Muscle of leg (tissue), 16 donors: Measurements from ENCODE around the gene BUD23. TPM values are rescaled to one million over a fixed set of nuclear protein-coding genes. Genes with fewer than 3 reads are reported as not detected.
A peak's percentile ranks its signal among the peaks of the same experiment; 100 is the strongest.

Experiments used
- DNase-seq: peaks from one replicate; pipeline ENCODE4 v3.0.0; 2013
- H3K27ac ChIP-seq: one replicate; pipeline ENCODE4 v1.5.1; 2013; ENCODE audit warnings: mild to moderate bottlenecking, low read length, control low read depth
- H3K27me3 ChIP-seq: one replicate; pipeline ENCODE4 v1.6.1; 2013; ENCODE audit warnings: low read length; ENCODE audit not compliant: control insufficient read depth, insufficient read depth
- H3K36me3 ChIP-seq: one replicate; pipeline ENCODE4 v1.6.1; 2013; ENCODE audit warnings: low read length; ENCODE audit not compliant: control insufficient read depth, insufficient read depth
- H3K4me1 ChIP-seq: one replicate; pipeline ENCODE4 v1.6.1; 2013; ENCODE audit warnings: low read length; ENCODE audit not compliant: control insufficient read depth, insufficient read depth
- H3K4me3 ChIP-seq: one replicate; pipeline ENCODE4 v1.5.1; 2013; ENCODE audit warnings: low read length, control low read depth
- H3K9me3 ChIP-seq: replicated peaks from 2 replicates; pipeline ENCODE4 v1.6.1; 2013; ENCODE audit warnings: low read depth, low read length; ENCODE audit not compliant: control insufficient read depth
- WGBS: methylation state at CpG from one replicate; pipeline ENCODE4 v1.1.5; 2013; ENCODE audit warnings: missing lambda C conversion rate; ENCODE audit not compliant: insufficient coverage; 5-methylcytosine and 5-hydroxymethylcytosine counted together
- long read RNA-seq, 11 donors: transcript quantifications; one replicate each; lab custom pipeline, GENCODE V29; 2026
- polyA plus RNA-seq, 8 donors: library from polyadenylated mRNA; unstranded; fragments of 120-200 nt; gene quantifications; one replicate each; pipeline versions ENCODE4 v1.2.1 to v1.2.3, GENCODE V29; 2013; ENCODE audit warnings: inconsistent platforms in 1 of 8, low replicate concordance in 1 of 8; ENCODE audit not compliant: insufficient read length in 8 of 8, insufficient read depth in 1 of 8
- total RNA-seq: library from RNA; stranded (reverse); fragments of 120-200 nt; gene quantifications from one replicate; pipeline ENCODE4 v1.2.4, GENCODE V29; 2013

The BUD23 gene, protein sequence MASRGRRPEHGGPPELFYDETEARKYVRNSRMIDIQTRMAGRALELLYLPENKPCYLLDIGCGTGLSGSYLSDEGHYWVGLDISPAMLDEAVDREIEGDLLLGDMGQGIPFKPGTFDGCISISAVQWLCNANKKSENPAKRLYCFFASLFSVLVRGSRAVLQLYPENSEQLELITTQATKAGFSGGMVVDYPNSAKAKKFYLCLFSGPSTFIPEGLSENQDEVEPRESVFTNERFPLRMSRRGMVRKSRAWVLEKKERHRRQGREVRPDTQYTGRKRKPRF
- 34.3 TPM for total RNA-seq
- polyA plus RNA-seq: 10 to 100 TPM; 71.0 to 87.1 (median 79.3) TPM
- long read RNA-seq, donor 1, transcript BUD23-201 (12 exons, 1,230 nt): major isoform, 5 of 14 reads
- long read RNA-seq, donor 1, partial matches to known transcripts: 7 of 14 reads
- long read RNA-seq, donor 1, other reads (novel, unspliced or antisense): 0 of 14 reads
- long read RNA-seq, donor 2, partial matches to known transcripts: 0 of 2 reads
- long read RNA-seq, donor 2, other reads (novel, unspliced or antisense): 0 of 2 reads
- long read RNA-seq, donor 3, transcript BUD23-201 (12 exons, 1,230 nt): major isoform, 20 of 50 reads
- long read RNA-seq, donor 3, partial matches to known transcripts: 28 of 50 reads
- long read RNA-seq, donor 3, other reads (novel, unspliced or antisense): 0 of 50 reads
- long read RNA-seq, donor 4, transcript BUD23-201 (12 exons, 1,230 nt): major isoform, 15 of 25 reads
- long read RNA-seq, donor 4, partial matches to known transcripts: 6 of 25 reads
- long read RNA-seq, donor 4, other reads (novel, unspliced or antisense): 0 of 25 reads
- long read RNA-seq, donor 5, transcript BUD23-201 (12 exons, 1,230 nt): major isoform, 24 of 46 reads
- long read RNA-seq, donor 5, partial matches to known transcripts: 22 of 46 reads
- long read RNA-seq, donor 5, other reads (novel, unspliced or antisense): 0 of 46 reads
- long read RNA-seq, donor 6, transcript BUD23-215 (2 exons, 3,886 nt): minor isoform, 5 of 65 reads
- long read RNA-seq, donor 6, transcript BUD23-201 (12 exons, 1,230 nt): major isoform, 38 of 65 reads
- long read RNA-seq, donor 6, partial matches to known transcripts: 21 of 65 reads
- long read RNA-seq, donor 6, other reads (novel, unspliced or antisense): 0 of 65 reads
- long read RNA-seq, donor 7, transcript BUD23-201 (12 exons, 1,230 nt): major isoform, 18 of 31 reads
- long read RNA-seq, donor 7, partial matches to known transcripts: 10 of 31 reads
- long read RNA-seq, donor 7, other reads (novel, unspliced or antisense): 0 of 31 reads
- long read RNA-seq, donor 8, transcript BUD23-201 (12 exons, 1,230 nt): major isoform, 6 of 15 reads
- long read RNA-seq, donor 8, partial matches to known transcripts: 7 of 15 reads
- long read RNA-seq, donor 8, other reads (novel, unspliced or antisense): 0 of 15 reads
- long read RNA-seq, donor 9, transcript BUD23-201 (12 exons, 1,230 nt): major isoform, 11 of 16 reads
- long read RNA-seq, donor 9, partial matches to known transcripts: 0 of 16 reads
- long read RNA-seq, donor 9, other reads (novel, unspliced or antisense): 0 of 16 reads
- long read RNA-seq, donor 10, transcript BUD23-201 (12 exons, 1,230 nt): major isoform, 12 of 19 reads
- long read RNA-seq, donor 10, transcript BUD23-215 (2 exons, 3,886 nt): minor isoform, 7 of 19 reads
- long read RNA-seq, donor 10, partial matches to known transcripts: 0 of 19 reads
- long read RNA-seq, donor 10, other reads (novel, unspliced or antisense): 0 of 19 reads
- long read RNA-seq, donor 11, transcript BUD23-201 (12 exons, 1,230 nt): major isoform, 15 of 64 reads
- long read RNA-seq, donor 11, partial matches to known transcripts: 43 of 64 reads
- long read RNA-seq, donor 11, other reads (novel, unspliced or antisense): 0 of 64 reads

- Histone ChIP-seq H3K4me1 (peaks cover 26% of the 10 kb centered on the region), H3K4me3 (peak within 1 kb of the TSS; percentile 84), H3K27ac (peak within 1 kb of the TSS; percentile 83), H3K27me3 (no peaks in the 10 kb centered on the region), H3K9me3 (no peaks in the 10 kb centered on the region), H3K36me3 (peaks cover 42% of the 10 kb centered on the region)
- under 1% methylated on average over 60 of the region's 68 CpGs for WGBS
- DNase-seq: peak; percentile 98
These were observed at the start of gene BUD23, which contains the start of gene DNAJC30 for GRCh38 chr7:73683056-73683787. BUD23 (plus strand) TSS chr7:73683597; CDS start chr7:73683626, 29 bp downstream. DNAJC30 (minus strand) TSS chr7:73683453; CDS start chr7:73683423, 30 bp downstream.

DNA sequence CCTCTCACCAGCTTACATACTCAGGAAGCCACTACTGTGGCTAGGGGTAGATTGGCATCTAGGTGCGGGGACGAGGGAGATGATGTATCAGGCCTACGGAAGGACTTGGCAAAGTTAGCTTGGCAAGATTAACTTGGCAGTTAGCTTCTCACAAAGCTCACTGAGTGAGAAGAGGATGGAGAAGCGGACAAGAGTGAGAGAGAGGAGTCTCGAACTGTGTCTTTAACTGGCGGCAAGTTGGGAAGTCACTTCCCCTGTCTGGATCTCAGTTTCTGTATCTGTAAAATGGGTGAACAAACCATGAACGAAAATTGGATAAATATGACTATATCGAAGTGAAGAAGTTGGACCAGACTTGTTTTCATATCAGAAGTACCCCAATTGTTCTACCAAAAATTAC lies 49.6 kb upstream of the BUD23 start:
- 72% methylated on average over 4 of the region's 8 CpGs for WGBS
- no peak for DNase-seq
- H3K4me3 ChIP-seq: no peak overlapping the region
- no peaks in the 10 kb centered on the region for H3K9me3 ChIP-seq
- no peak overlapping the region for H3K27ac ChIP-seq
- H3K4me1 ChIP-seq: no peaks in the 10 kb centered on the region
- H3K27me3 ChIP-seq: peaks cover 15% of the 10 kb centered on the region
- no peaks in the 10 kb centered on the region for H3K36me3 ChIP-seq

DNA sequence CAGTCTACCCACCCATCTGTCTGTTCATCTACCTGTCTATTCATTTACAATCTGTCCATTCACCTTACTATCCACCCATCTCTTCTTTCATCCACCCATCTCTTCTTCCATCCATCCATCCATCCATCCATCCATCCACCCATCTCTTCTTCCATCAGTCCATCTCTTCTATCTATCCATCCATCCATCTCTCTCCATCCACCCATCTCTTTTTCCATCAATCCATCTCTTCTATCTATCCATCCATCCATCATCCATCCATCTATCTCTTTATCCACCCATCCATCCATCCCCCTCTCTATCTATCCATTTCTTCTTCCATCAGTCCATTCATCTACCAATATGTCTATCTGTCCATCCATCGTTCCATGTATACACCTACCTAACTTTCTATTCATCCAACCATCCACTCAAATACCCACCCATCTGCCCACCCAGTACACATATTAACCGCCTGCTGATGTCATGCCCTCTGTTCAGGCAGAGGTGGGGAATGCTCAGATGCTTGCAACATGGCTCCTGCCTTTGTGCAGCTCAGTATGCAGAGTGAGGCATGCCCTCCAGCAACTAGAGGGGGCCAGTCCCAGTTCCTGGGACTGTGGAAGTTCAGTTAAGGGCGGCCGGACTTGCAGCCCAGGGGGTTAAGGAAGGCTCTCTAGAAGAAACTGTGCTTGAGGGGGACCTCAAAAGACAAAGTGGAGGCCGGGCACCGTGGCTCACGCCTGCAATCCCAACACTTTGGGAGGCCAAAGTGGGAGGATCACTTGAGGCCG lies 47.8 kb upstream of the BUD23 start:
- Histone ChIP-seq H3K36me3 (no peaks in the 10 kb centered on the region), H3K27me3 (peaks cover 11% of the 10 kb centered on the region), H3K9me3 (no peaks in the 10 kb centered on the region), H3K27ac (no peak overlapping the region), H3K4me1 (no peaks in the 10 kb centered on the region), H3K4me3 (no peak overlapping the region)
- 85% methylated on average over 3 of the region's 8 CpGs for WGBS
- no peak for DNase-seq

- no peak overlapping the region for H3K27ac ChIP-seq
- no peak for DNase-seq
- WGBS: no CpG with 5 or more reads among the region's 3 CpGs
- no peaks in the 10 kb centered on the region for H3K36me3 ChIP-seq
- H3K4me1 ChIP-seq: no peaks in the 10 kb centered on the region
- H3K27me3 ChIP-seq: peaks cover 7% of the 10 kb centered on the region
- no peak overlapping the region for H3K4me3 ChIP-seq
- H3K9me3 ChIP-seq: peaks cover 7% of the 10 kb centered on the region
These were observed 44.5 kb upstream of the BUD23 start for GRCh38 chr7:73638911-73639310.

GRCh38 chr7:73642834-73643233 lies 40.6 kb upstream of the BUD23 start:
- H3K4me3 ChIP-seq: no peak overlapping the region
- peaks cover 34% of the 10 kb centered on the region for H3K27me3 ChIP-seq
- H3K36me3 ChIP-seq: no peaks in the 10 kb centered on the region
- 60% methylated on average over 1 of the region's 2 CpGs for WGBS
- H3K27ac ChIP-seq: no peak overlapping the region
- no peak for DNase-seq
- H3K4me1 ChIP-seq: peaks cover 1% of the 10 kb centered on the region
- peaks cover 7% of the 10 kb centered on the region for H3K9me3 ChIP-seq

DNA sequence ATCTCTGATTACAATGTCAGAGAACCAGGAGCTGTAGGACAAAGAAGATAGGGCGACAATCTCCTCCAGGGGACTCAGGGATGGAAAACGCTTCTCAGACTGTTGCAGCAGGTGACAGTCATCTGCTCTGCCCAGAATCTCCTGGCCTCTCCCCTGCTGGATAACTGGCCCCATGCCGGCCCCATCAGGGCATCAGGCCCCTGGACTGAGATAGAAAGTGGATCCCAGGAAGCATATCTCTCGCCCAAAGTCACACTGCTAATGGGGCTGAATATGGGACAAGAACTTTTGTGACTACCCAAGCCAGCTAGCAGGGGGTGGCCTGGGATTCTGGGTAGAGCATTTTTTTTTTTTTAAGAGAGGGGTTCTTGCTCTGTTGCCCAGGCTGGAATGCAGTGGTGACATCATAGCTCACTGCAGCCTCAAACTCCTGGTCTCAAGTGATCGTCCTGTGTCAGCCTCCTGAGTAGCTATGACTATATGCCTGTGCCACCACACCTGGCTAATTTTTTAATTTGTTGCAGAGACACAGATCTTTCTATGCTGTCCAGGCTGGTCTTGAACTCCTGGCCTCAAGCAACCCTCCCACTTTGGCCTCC lies 38.6 kb upstream of the BUD23 start:
- no peak overlapping the region for H3K27ac ChIP-seq
- peaks cover 7% of the 10 kb centered on the region for H3K9me3 ChIP-seq
- H3K4me1 ChIP-seq: peaks cover 4% of the 10 kb centered on the region
- 53% methylated on average over 3 of the region's 5 CpGs for WGBS
- peaks cover 51% of the 10 kb centered on the region for H3K27me3 ChIP-seq
- no peak overlapping the region for H3K4me3 ChIP-seq
- H3K36me3 ChIP-seq: no peaks in the 10 kb centered on the region
- DNase-seq: no peak

DNA sequence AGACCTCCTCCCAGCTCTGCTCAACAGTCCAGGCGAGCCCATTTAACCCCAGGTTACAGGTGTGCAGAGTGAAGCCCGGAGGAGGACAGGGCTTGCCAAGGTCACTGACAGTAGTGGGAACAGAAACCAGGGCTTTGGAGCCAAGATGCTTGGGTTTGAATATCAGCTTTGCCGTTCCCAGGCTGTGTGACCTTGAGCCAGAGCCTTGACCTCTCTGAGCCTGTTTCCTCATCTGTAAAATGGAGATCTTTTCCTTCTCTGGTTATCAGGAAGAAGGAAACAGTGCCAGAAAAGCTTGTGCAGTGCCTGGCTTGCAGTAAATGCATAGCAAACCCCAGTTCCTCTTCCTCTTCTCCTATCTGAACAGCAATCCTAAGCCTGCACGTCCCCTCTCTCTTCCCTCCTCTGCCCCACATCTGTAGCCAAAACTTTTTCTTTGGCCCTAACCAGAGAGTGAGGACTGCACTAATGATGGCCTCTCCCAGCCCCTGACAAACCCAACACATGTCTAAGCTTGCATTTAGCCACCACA lies 37.7 kb upstream of the BUD23 start:
- Histone ChIP-seq H3K4me1 (peaks cover 4% of the 10 kb centered on the region), H3K27ac (no peak overlapping the region), H3K9me3 (peaks cover 7% of the 10 kb centered on the region), H3K36me3 (no peaks in the 10 kb centered on the region), H3K27me3 (peaks cover 59% of the 10 kb centered on the region), H3K4me3 (no peak overlapping the region)
- no peak for DNase-seq
- 43% methylated on average over 4 of the region's 4 CpGs for WGBS
